Muscle of leg (tissue), 11 donors: ENCODE measurements around the gene XPO6. TPM values are rescaled to one million over a fixed set of nuclear protein-coding genes. Genes with fewer than 3 reads are reported as not detected.
A peak's percentile ranks its signal among the peaks of the same experiment; 100 is the strongest.

ENCODE experiments used
- DNase-seq: peaks from one replicate; pipeline ENCODE4 v3.0.0; 2013
- H3K27ac ChIP-seq: one replicate; pipeline ENCODE4 v1.5.1; 2013; ENCODE audit warnings: mild to moderate bottlenecking, low read length, control low read depth
- H3K27me3 ChIP-seq: one replicate; pipeline ENCODE4 v1.6.1; 2013; ENCODE audit warnings: low read length; ENCODE audit not compliant: control insufficient read depth, insufficient read depth
- H3K36me3 ChIP-seq: one replicate; pipeline ENCODE4 v1.6.1; 2013; ENCODE audit warnings: low read length; ENCODE audit not compliant: control insufficient read depth, insufficient read depth
- H3K4me1 ChIP-seq: one replicate; pipeline ENCODE4 v1.6.1; 2013; ENCODE audit warnings: low read length; ENCODE audit not compliant: control insufficient read depth, insufficient read depth
- H3K4me3 ChIP-seq: one replicate; pipeline ENCODE4 v1.5.1; 2013; ENCODE audit warnings: low read length, control low read depth
- H3K9me3 ChIP-seq: replicated peaks from 2 replicates; pipeline ENCODE4 v1.6.1; 2013; ENCODE audit warnings: low read depth, low read length; ENCODE audit not compliant: control insufficient read depth
- WGBS: methylation state at CpG from one replicate; pipeline ENCODE4 v1.1.5; 2013; ENCODE audit warnings: missing lambda C conversion rate; ENCODE audit not compliant: insufficient coverage; 5-methylcytosine and 5-hydroxymethylcytosine counted together
- polyA plus RNA-seq, 8 donors: library from polyadenylated mRNA; unstranded; fragments of 120-200 nt; gene quantifications; one replicate each; pipeline versions ENCODE4 v1.2.1 to v1.2.3, GENCODE V29; 2013; ENCODE audit warnings: inconsistent platforms in 1 of 8, low replicate concordance in 1 of 8; ENCODE audit not compliant: insufficient read length in 8 of 8, insufficient read depth in 1 of 8
- total RNA-seq: library from RNA; stranded (reverse); fragments of 120-200 nt; gene quantifications from one replicate; pipeline ENCODE4 v1.2.4, GENCODE V29; 2013

The XPO6 gene
- total and polyA plus RNA-seq, 9 donors: 45.8 to 66.3 (median 60.6) TPM

DNA sequence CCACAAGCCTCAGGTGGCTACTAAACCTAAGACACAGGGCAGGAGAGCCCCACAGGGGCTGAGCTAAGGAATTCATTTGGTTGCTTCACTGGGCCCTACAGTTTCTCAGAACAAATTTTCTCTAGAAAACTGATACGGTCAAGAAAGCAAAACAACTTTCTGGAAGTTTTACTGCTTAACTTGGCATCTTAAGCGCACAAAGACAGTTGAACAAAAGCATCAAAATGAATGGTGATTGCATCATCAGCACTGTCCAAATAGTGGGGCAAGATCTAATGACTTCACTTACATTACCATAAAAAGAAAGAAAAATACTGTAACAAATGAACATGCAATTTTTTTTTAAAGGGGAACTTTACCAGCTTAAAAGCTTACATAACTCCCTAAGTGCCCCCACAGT is 47.6 kb downstream of the XPO6 start:
- Histone ChIP-seq H3K9me3 (no peaks in the 10 kb centered on the region), H3K36me3 (peaks cover 38% of the 10 kb centered on the region), H3K27me3 (no peaks in the 10 kb centered on the region), H3K4me1 (no peaks in the 10 kb centered on the region), H3K27ac (no peak overlapping the region), H3K4me3 (no peak overlapping the region)
- no peak for DNase-seq
- no CpG with 5 or more reads among the region's 2 CpGs for WGBS

- Histone ChIP-seq H3K9me3 (no peaks in the 10 kb centered on the region), H3K27ac (no peak overlapping the region), H3K4me1 (no peaks in the 10 kb centered on the region), H3K36me3 (peaks cover 35% of the 10 kb centered on the region), H3K27me3 (no peaks in the 10 kb centered on the region), H3K4me3 (no peak overlapping the region)
- DNase-seq: no peak
- WGBS: 93% methylated on average over 3 of the region's 4 CpGs
Observed at GRCh38 chr16:28163699-28164098, 48.1 kb downstream of the XPO6 start.

GRCh38 chr16:28162326-28162877 is 49.4 kb downstream of the XPO6 start:
- Histone ChIP-seq H3K4me3 (no peak overlapping the region), H3K36me3 (peaks cover 30% of the 10 kb centered on the region), H3K9me3 (no peaks in the 10 kb centered on the region), H3K27ac (no peak overlapping the region), H3K4me1 (no peaks in the 10 kb centered on the region), H3K27me3 (no peaks in the 10 kb centered on the region)
- DNase-seq: no peak
- no CpG with 5 or more reads among the region's 6 CpGs for WGBS

GRCh38 chr16:28161626-28162025 is 50.1 kb downstream of the XPO6 start:
- Histone ChIP-seq H3K27me3 (no peaks in the 10 kb centered on the region), H3K4me1 (no peaks in the 10 kb centered on the region), H3K36me3 (peaks cover 22% of the 10 kb centered on the region), H3K27ac (no peak overlapping the region), H3K4me3 (no peak overlapping the region), H3K9me3 (no peaks in the 10 kb centered on the region)
- DNase-seq: no peak

DNA sequence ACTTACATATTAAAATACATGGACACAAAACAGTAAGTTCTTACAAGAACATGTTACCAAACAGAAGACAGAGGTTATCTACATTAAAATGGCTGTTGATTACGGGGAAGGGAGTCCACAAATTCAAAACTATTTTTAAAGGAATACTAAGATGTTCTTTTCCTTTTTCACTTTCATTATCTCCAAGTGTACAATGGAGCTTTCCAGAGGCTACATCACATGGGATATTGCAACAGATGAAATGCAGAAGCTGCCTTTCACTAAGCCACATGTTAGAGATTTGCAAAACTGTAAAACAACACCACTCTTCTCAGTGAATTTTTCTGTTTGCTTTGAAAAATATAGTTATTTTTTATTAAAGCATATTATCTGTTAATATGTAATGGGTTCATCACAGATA is 53.6 kb downstream of the XPO6 start:
- Histone ChIP-seq H3K4me3 (no peak overlapping the region), H3K27ac (peak overlapping the region; percentile 26), H3K9me3 (no peaks in the 10 kb centered on the region), H3K27me3 (no peaks in the 10 kb centered on the region), H3K36me3 (peaks cover 15% of the 10 kb centered on the region), H3K4me1 (no peaks in the 10 kb centered on the region)
- DNase-seq: peak; percentile 75
- no CpG with 5 or more reads among the region's 1 CpG for WGBS

GRCh38 chr16:28156056-28156680 is 55.6 kb downstream of the XPO6 start:
- no peaks in the 10 kb centered on the region for H3K9me3 ChIP-seq
- no peak for DNase-seq
- H3K27me3 ChIP-seq: no peaks in the 10 kb centered on the region
- H3K36me3 ChIP-seq: peaks cover 22% of the 10 kb centered on the region
- WGBS: 93% methylated on average over 3 of the region's 10 CpGs
- no peaks in the 10 kb centered on the region for H3K4me1 ChIP-seq
- no peak overlapping the region for H3K4me3 ChIP-seq
- no peak overlapping the region for H3K27ac ChIP-seq

DNA sequence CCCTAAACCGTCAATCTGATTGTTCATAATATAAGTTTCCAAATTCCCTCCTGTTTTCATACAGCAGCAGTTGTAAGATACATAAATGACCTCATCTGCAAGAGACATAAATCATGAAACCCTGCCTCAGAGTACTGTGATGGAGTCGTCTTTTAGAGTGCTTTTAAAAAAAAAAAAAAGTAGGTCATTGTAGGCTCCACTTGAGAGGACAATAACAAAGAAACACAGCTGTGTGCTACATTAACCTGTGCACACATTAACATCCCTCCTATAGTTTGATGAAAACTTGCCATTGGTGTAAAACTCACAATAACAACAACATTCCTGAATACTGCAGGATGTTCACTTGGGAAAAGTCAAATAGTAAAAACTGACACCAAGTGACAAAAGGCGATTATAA is 56.5 kb downstream of the XPO6 start:
- H3K27me3 ChIP-seq: no peaks in the 10 kb centered on the region
- DNase-seq: no peak
- H3K27ac ChIP-seq: no peak overlapping the region
- peaks cover 27% of the 10 kb centered on the region for H3K36me3 ChIP-seq
- no CpG with 5 or more reads among the region's 3 CpGs for WGBS
- no peak overlapping the region for H3K4me3 ChIP-seq
- H3K4me1 ChIP-seq: no peaks in the 10 kb centered on the region
- H3K9me3 ChIP-seq: no peaks in the 10 kb centered on the region

GRCh38 chr16:28151180-28151579 is 60.6 kb downstream of the XPO6 start:
- H3K9me3 ChIP-seq: no peaks in the 10 kb centered on the region
- H3K4me1 ChIP-seq: no peaks in the 10 kb centered on the region
- WGBS: 100% methylated on average over 1 of the region's 7 CpGs
- DNase-seq: no peak
- no peak overlapping the region for H3K4me3 ChIP-seq
- H3K27me3 ChIP-seq: no peaks in the 10 kb centered on the region
- no peak overlapping the region for H3K27ac ChIP-seq
- H3K36me3 ChIP-seq: peaks cover 45% of the 10 kb centered on the region

- no peaks in the 10 kb centered on the region for H3K27me3 ChIP-seq
- H3K36me3 ChIP-seq: peaks cover 41% of the 10 kb centered on the region
- no peak overlapping the region for H3K4me3 ChIP-seq
- no peaks in the 10 kb centered on the region for H3K4me1 ChIP-seq
- no peaks in the 10 kb centered on the region for H3K9me3 ChIP-seq
- no peak overlapping the region for H3K27ac ChIP-seq
- no peak for DNase-seq
- WGBS: 92% methylated on average over 4 of the region's 12 CpGs
Observed at GRCh38 chr16:28149011-28149888, 62.5 kb downstream of the XPO6 start.

GRCh38 chr16:28146536-28146935 is 65.2 kb downstream of the XPO6 start:
- no CpG with 5 or more reads among the region's 3 CpGs for WGBS
- no peak overlapping the region for H3K27ac ChIP-seq
- H3K36me3 ChIP-seq: peaks cover 41% of the 10 kb centered on the region

More at GRCh38 chr16:28146536-28146935, 65.2 kb downstream of the XPO6 start:
- H3K27me3 ChIP-seq: no peaks in the 10 kb centered on the region
- no peak for DNase-seq
- no peaks in the 10 kb centered on the region for H3K4me1 ChIP-seq
- no peak overlapping the region for H3K4me3 ChIP-seq
- no peaks in the 10 kb centered on the region for H3K9me3 ChIP-seq
